Omental fat pad (tissue), 4 donors: Measurements from ENCODE around the gene CD1C. TPM values are rescaled to one million over a fixed set of nuclear protein-coding genes. Genes with fewer than 3 reads are reported as not detected.

ENCODE experiments used
- ATAC-seq: fragments of 150-250 bp; one replicate; pipeline ENCODE4 v1.9.1; 2016; ENCODE audit warnings: mild to moderate bottlenecking, moderate library complexity; ENCODE audit not compliant: low FRiP score
- DNase-seq: peaks from one replicate; pipeline ENCODE4 v3.0.0-alpha.2; 2019; ENCODE audit warnings: low spot score
- CTCF ChIP-seq, 3 donors: fragments of 450-650 bp; IDR thresholded peaks; one replicate each; pipeline ENCODE4 v1.5.1; 2016 to 2017; ENCODE audit warnings: antibody characterized with exemption in 3 of 3, mild to moderate bottlenecking in 3 of 3, moderate library complexity in 2 of 3
- total RNA-seq, 4 donors: library from RNA; depleted of rRNA; stranded (reverse); fragments of >200 nt; gene quantifications; one replicate each; pipeline ENCODE4 v1.1.0, GENCODE V29; 2016

The CD1C gene
- total RNA-seq, 4 donors from 2014 or later = 0.74 to 0.96 (median 0.94) TPM; not detected in 1

GRCh38 chr1:158327481-158327880 lies 37.8 kb downstream of the CD1C start:
- ATAC-seq (no peak), DNase-seq (no peak)
- no peak for TF ChIP-seq CTCF (IDR thresholded peaks at IDR 0.05)

GRCh38 chr1:158328426-158328825 lies 38.7 kb downstream of the CD1C start:
- TF ChIP-seq CTCF (IDR thresholded peaks at IDR 0.05) = no peak
- no peak for DNase-seq
- ATAC-seq = no peak

- DNase-seq (no peak), ATAC-seq (no peak)
- TF ChIP-seq CTCF (IDR thresholded peaks at IDR 0.05) = no peak
Observed at GRCh38 chr1:158329300-158329699, 39.6 kb downstream of the CD1C start.

- no peak for TF ChIP-seq CTCF (IDR thresholded peaks at IDR 0.05)
- ATAC-seq (no peak), DNase-seq (no peak)
Observed at GRCh38 chr1:158329733-158330132, 40.0 kb downstream of the CD1C start.

GRCh38 chr1:158330391-158331105 lies 40.8 kb downstream of the CD1C start:
- no peak for TF ChIP-seq CTCF (IDR thresholded peaks at IDR 0.05)
- DNase-seq (no peak), ATAC-seq (no peak)

GRCh38 chr1:158331106-158331425 lies 41.3 kb downstream of the CD1C start:
- no peak for ATAC-seq
- TF ChIP-seq CTCF (IDR thresholded peaks at IDR 0.05) = no peak
- DNase-seq = no peak

- no peak for ATAC-seq
- DNase-seq = no peak
- TF ChIP-seq CTCF (IDR thresholded peaks at IDR 0.05) = no peak
Observed at GRCh38 chr1:158331481-158332150, 41.9 kb downstream of the CD1C start, which contains the start of gene CD1B. CD1B (minus strand) TSS chr1:158331531; CDS start chr1:158331423, 108 bp downstream.
